Measurements from ENCODE around the gene SLC5A1. TPM values are rescaled to one million over a fixed set of nuclear protein-coding genes. Genes with fewer than 3 reads are reported as not detected.
"Not testable (repeated sequence)": the region's sequence is repeated elsewhere in the genome, so short reads cannot be mapped to it uniquely, and the experiment has no call there.

The SLC5A1 gene
- total RNA-seq, 1 experiment from 2014 or later: not detected

- H3K4me2 ChIP-seq (ENCODE audit: low read length): no peak overlapping the region
- BruUV-seq (replicated peaks): no TSS peak
- H3K36me3 ChIP-seq (ENCODE audit: low read depth, low read length): no peaks in the 10 kb centered on the region
- no peaks in the 10 kb centered on the region for H3K9me2 ChIP-seq (replicated peaks; ENCODE audit: low read length)
- POLR2A ChIA-PET (ENCODE audit: unreplicated experiment): no interaction called here
- H3K27me3 ChIP-seq (ENCODE audit: low read length): no peaks in the 10 kb centered on the region
- CTCF ChIA-PET: no interaction called here
- H4K20me1 ChIP-seq (ENCODE audit: low read length): no peaks in the 10 kb centered on the region
- no peak for TF ChIP-seq EZH2 (IDR thresholded peaks at IDR 0.05; ENCODE audit: low read length, unreplicated experiment)
- TF ChIP-seq EZH2phosphoT487 (IDR thresholded peaks at IDR 0.05; ENCODE audit: borderline replicate concordance, low read length): no peak
- TF ChIP-seq, protein P1, sequence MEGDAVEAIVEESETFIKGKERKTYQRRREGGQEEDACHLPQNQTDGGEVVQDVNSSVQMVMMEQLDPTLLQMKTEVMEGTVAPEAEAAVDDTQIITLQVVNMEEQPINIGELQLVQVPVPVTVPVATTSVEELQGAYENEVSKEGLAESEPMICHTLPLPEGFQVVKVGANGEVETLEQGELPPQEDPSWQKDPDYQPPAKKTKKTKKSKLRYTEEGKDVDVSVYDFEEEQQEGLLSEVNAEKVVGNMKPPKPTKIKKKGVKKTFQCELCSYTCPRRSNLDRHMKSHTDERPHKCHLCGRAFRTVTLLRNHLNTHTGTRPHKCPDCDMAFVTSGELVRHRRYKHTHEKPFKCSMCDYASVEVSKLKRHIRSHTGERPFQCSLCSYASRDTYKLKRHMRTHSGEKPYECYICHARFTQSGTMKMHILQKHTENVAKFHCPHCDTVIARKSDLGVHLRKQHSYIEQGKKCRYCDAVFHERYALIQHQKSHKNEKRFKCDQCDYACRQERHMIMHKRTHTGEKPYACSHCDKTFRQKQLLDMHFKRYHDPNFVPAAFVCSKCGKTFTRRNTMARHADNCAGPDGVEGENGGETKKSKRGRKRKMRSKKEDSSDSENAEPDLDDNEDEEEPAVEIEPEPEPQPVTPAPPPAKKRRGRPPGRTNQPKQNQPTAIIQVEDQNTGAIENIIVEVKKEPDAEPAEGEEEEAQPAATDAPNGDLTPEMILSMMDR (conservative IDR thresholded peaks at IDR 0.05; ENCODE audit: low read depth, low read length): no peak
- DNase-seq: no peak
- H3K9ac ChIP-seq (ENCODE audit: low read length): no peak overlapping the region
- no peak overlapping the region for H3K27ac ChIP-seq (ENCODE audit: low read length)
- ATAC-seq: no peak
- H3K9me3 ChIP-seq (ENCODE audit: low read length): no peaks in the 10 kb centered on the region
- no peak overlapping the region for H3K4me3 ChIP-seq (ENCODE audit: low read length)
- H3K79me2 ChIP-seq (ENCODE audit: low read length): no peaks in the 10 kb centered on the region
- H2AFZ ChIP-seq (ENCODE audit: low read length): no peak overlapping the region
- H3F3A ChIP-seq (ENCODE audit: low read length, unreplicated experiment): no peaks in the 10 kb centered on the region
- intact Hi-C loops (cut with micrococcal nuclease): no loop called here
- no peaks in the 10 kb centered on the region for H3K4me1 ChIP-seq (ENCODE audit: insufficient read depth, low read length)
Measured at GRCh38 chr22:32144496-32145274, 101.6 kb downstream of the SLC5A1 start.

DNA sequence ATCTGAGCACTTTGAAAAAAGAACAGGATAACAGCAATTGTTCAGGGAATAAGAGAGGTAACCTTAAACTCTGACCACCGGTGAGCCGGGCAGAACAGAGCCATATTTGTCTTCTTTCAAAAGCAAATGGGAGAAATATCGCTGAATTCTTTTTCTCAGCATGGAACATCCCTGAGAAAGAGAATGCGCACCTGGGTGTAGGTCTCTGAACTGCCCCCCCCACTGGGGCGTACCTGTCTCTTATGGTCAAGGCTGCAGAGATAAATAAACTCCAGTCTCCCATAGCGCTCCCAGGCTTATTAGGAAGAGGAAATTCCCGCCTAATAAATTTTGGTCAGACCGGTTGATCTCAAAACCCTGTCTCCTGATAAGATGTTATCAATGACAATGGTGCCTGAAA, 104.1 kb downstream of the SLC5A1 start:
- H3K27ac ChIP-seq (ENCODE audit: low read length); H2AFZ ChIP-seq (ENCODE audit: low read length); H3K9me3 ChIP-seq (ENCODE audit: low read length); H3K27me3 ChIP-seq (ENCODE audit: low read length); CTCF ChIA-PET; H3K79me2 ChIP-seq (ENCODE audit: low read length); BruUV-seq (replicated peaks); POLR2A ChIA-PET (ENCODE audit: unreplicated experiment); H3F3A ChIP-seq (ENCODE audit: low read length, unreplicated experiment); H3K4me1 ChIP-seq (ENCODE audit: insufficient read depth, low read length); H3K4me2 ChIP-seq (ENCODE audit: low read length); H3K9ac ChIP-seq (ENCODE audit: low read length); H3K36me3 ChIP-seq (ENCODE audit: low read depth, low read length); H3K4me3 ChIP-seq (ENCODE audit: low read length); H4K20me1 ChIP-seq (ENCODE audit: low read length); DNase-seq; intact Hi-C loops (cut with micrococcal nuclease); ATAC-seq; H3K9me2 ChIP-seq (replicated peaks; ENCODE audit: low read length): not testable (repeated sequence)

GRCh38 chr22:32148372-32148771, 105.3 kb downstream of the SLC5A1 start:
- H3K36me3 ChIP-seq (ENCODE audit: low read depth, low read length); BruUV-seq (replicated peaks); H3K27me3 ChIP-seq (ENCODE audit: low read length); H3K79me2 ChIP-seq (ENCODE audit: low read length); H3K9ac ChIP-seq (ENCODE audit: low read length); H3K4me3 ChIP-seq (ENCODE audit: low read length); H3K4me1 ChIP-seq (ENCODE audit: insufficient read depth, low read length); H2AFZ ChIP-seq (ENCODE audit: low read length); DNase-seq; ATAC-seq; H3K9me2 ChIP-seq (replicated peaks; ENCODE audit: low read length); H4K20me1 ChIP-seq (ENCODE audit: low read length); POLR2A ChIA-PET (ENCODE audit: unreplicated experiment); H3K4me2 ChIP-seq (ENCODE audit: low read length); intact Hi-C loops (cut with micrococcal nuclease); H3K27ac ChIP-seq (ENCODE audit: low read length); CTCF ChIA-PET; H3K9me3 ChIP-seq (ENCODE audit: low read length); H3F3A ChIP-seq (ENCODE audit: low read length, unreplicated experiment): not testable (repeated sequence)

DNA sequence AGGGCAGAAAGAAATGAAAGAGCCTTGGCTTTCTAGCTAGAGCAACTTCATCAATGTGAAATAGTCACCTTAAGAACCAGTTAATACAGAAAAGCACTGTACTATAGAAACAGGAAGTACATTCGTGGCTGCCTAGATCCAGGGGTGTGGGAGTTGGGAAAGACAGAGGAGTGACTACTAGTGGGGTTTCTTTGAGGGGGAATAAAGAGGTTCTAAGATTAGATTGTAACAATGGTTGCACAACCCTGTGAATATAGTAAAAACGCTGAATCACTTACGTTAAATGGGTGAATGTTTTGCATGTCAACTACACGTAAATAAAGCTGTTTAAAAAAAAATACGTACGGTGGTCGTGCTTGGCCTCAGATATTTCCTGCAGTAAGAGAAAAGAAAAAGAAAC, 107.6 kb downstream of the SLC5A1 start:
- H3K27me3 ChIP-seq (ENCODE audit: low read length); H3K27ac ChIP-seq (ENCODE audit: low read length); H3K4me3 ChIP-seq (ENCODE audit: low read length); H3K9me2 ChIP-seq (replicated peaks; ENCODE audit: low read length); H2AFZ ChIP-seq (ENCODE audit: low read length); H3K36me3 ChIP-seq (ENCODE audit: low read depth, low read length); DNase-seq; H3K4me2 ChIP-seq (ENCODE audit: low read length); H3K9me3 ChIP-seq (ENCODE audit: low read length); H3F3A ChIP-seq (ENCODE audit: low read length, unreplicated experiment); H3K79me2 ChIP-seq (ENCODE audit: low read length); H4K20me1 ChIP-seq (ENCODE audit: low read length); POLR2A ChIA-PET (ENCODE audit: unreplicated experiment); intact Hi-C loops (cut with micrococcal nuclease); H3K9ac ChIP-seq (ENCODE audit: low read length); CTCF ChIA-PET; ATAC-seq; BruUV-seq (replicated peaks); H3K4me1 ChIP-seq (ENCODE audit: insufficient read depth, low read length): not testable (repeated sequence)

- H3K9ac ChIP-seq (ENCODE audit: low read length); DNase-seq; H4K20me1 ChIP-seq (ENCODE audit: low read length); H3K79me2 ChIP-seq (ENCODE audit: low read length); ATAC-seq; H3K9me3 ChIP-seq (ENCODE audit: low read length); H3K36me3 ChIP-seq (ENCODE audit: low read depth, low read length); POLR2A ChIA-PET (ENCODE audit: unreplicated experiment); H3F3A ChIP-seq (ENCODE audit: low read length, unreplicated experiment); H3K4me3 ChIP-seq (ENCODE audit: low read length); H2AFZ ChIP-seq (ENCODE audit: low read length); H3K4me2 ChIP-seq (ENCODE audit: low read length); H3K27ac ChIP-seq (ENCODE audit: low read length); BruUV-seq (replicated peaks); CTCF ChIA-PET; intact Hi-C loops (cut with micrococcal nuclease); H3K27me3 ChIP-seq (ENCODE audit: low read length); H3K4me1 ChIP-seq (ENCODE audit: insufficient read depth, low read length); H3K9me2 ChIP-seq (replicated peaks; ENCODE audit: low read length): not testable (repeated sequence)
Measured at GRCh38 chr22:32151641-32152040, 108.6 kb downstream of the SLC5A1 start.

GRCh38 chr22:32154727-32155126, 111.7 kb downstream of the SLC5A1 start:
- H3K27me3 ChIP-seq (ENCODE audit: low read length); H3K4me1 ChIP-seq (ENCODE audit: insufficient read depth, low read length); H3K9me2 ChIP-seq (replicated peaks; ENCODE audit: low read length); H3K79me2 ChIP-seq (ENCODE audit: low read length); H3K4me2 ChIP-seq (ENCODE audit: low read length); H3K36me3 ChIP-seq (ENCODE audit: low read depth, low read length); H2AFZ ChIP-seq (ENCODE audit: low read length); H3K4me3 ChIP-seq (ENCODE audit: low read length); DNase-seq; H4K20me1 ChIP-seq (ENCODE audit: low read length); POLR2A ChIA-PET (ENCODE audit: unreplicated experiment); H3K9me3 ChIP-seq (ENCODE audit: low read length); H3F3A ChIP-seq (ENCODE audit: low read length, unreplicated experiment); ATAC-seq; H3K9ac ChIP-seq (ENCODE audit: low read length); H3K27ac ChIP-seq (ENCODE audit: low read length); intact Hi-C loops (cut with micrococcal nuclease); CTCF ChIA-PET; BruUV-seq (replicated peaks): not testable (repeated sequence)
